Stimulated activated CD4-positive, alpha-beta T cell treated with anti-CD3 and anti-CD28 coated beads, TNF-alpha, amount 100 ng/mL, for 4 hours (primary cell): Measurements from ENCODE around the gene NKAPL.

Experiments used
- DNase-seq, 3 experiments: peaks; one replicate each; pipeline ENCODE4 v3.0.0-alpha.2; 2020; ENCODE audit warnings: low read depth in 3 of 3

The NKAPL gene

GRCh38 chr6:28258877-28259777, at the start of gene NKAPL:
TSS of gene NKAPL (plus strand) at chr6:28259297. CDS start at chr6:28259372, 75 bp downstream.
- DNase-seq: peak in 2 of 3 experiments; percentile 40 to 52

- DNase-seq: no peak
Observed at GRCh38 chr6:28209753-28210535, 49.2 kb upstream of the NKAPL start.

DNA sequence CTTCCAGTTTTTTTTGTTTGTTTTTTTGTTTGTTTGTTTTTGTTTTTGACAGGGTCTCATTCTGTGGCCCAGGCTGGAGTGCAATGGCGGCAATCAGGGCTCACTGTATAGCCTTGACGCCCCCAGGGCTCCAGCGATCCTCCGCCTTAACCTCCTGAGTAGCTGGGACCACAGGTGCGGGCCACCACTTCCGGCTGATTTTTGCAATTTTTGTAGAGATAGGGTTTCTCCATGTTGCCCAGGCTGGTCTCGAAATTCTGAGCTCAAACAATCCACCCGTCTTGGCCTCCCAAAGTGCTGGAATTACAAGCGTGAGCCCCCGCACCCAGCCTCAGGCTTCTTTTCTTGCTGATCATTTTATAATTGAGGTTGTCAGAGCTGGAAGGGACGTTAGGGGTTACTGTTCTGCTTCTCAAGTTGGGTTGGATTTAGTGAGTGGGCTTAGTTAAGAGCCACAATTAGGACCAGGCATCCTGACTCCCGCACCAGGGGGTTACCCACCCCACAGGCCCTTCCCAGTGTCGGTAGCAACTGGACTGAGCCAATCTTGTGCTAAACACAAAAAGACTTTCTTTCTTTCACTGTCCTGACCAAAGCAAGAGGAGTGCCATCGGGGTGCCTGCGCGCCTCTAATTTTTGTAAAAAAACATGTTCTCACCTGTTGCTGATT, 47.1 kb upstream of the NKAPL start:
- DNase-seq: no peak

DNA sequence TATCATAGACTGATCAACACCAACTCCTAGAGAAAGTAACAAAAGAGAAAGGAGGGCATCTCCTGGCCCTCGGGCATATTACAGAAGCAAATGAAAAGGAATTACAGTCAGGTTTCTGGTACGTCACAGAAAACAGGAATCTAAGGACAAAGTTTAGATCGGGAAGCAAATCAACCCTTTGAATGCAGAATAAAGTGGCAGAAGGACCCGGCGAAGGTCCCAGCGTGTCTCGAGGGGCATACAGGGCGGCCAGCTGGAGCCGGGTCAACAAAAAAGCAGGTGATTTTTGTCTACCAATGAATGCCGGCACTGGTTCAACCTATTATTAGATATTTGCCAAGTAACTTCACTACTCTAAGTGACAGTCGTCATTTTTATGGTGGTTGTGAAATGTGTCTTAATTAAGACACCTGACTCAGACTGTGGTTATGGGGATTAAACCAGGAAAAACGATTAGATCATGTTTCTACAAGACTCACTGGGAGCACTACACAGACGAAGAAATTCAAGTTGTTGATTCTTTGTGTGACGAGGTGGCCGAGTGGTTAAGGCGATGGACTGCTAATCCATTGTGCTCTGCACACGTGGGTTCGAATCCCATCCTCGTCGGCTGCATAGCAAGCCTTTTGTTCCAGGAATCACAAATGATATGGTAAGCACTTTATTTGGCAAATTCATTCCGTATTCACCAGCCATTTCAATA, 46.4 kb upstream of the NKAPL start:
- DNase-seq: no peak

- no peak for DNase-seq
Observed at GRCh38 chr6:28213213-28213523, 45.9 kb upstream of the NKAPL start.

- DNase-seq: no peak
Observed at GRCh38 chr6:28215425-28215824, 43.7 kb upstream of the NKAPL start.

- no peak for DNase-seq
Observed at GRCh38 chr6:28217890-28218289, 41.2 kb upstream of the NKAPL start.

GRCh38 chr6:28218312-28219248, 40.5 kb upstream of the NKAPL start:
- DNase-seq: no peak

DNA sequence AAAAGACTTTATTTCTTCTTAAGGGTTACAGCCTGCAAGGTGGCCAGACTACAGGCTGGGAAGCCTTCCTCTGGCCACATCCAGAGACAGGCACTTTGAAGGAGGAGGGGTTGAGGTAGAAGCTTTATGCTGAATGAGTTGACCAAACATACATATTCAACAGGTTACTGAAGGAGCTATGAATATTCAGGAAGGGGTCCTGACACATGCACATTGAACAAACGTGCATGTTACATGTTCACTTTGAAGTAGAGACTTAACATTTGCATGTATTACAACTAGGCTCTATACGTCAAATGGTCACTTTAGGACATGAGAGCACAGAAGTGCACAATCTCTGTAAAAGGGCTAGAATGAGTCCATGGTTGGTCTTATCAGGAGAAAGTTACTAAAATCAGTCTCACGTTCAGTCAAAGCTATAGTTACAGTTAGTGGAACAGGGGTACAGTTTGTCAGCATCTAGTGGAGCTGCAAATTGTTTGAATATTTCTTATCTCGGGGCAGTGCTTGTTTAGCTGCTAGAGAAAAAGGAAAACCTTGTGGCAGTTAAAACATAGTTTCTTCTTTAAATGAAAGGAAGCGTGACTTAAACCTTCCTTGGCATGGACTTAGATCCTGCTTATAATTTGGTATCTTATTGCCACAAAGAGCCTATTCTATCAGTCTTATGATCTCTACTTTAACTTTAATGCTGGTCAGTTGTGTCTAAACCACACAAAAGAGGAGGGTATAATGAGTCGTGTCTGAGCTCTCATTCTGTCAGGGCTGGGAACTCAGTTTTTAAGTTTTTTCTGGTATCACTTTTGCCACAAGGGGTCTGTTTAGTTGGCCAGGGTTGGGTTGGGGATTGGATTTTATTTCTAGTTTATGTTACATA, 38.6 kb upstream of the NKAPL start:
- no peak for DNase-seq

DNA sequence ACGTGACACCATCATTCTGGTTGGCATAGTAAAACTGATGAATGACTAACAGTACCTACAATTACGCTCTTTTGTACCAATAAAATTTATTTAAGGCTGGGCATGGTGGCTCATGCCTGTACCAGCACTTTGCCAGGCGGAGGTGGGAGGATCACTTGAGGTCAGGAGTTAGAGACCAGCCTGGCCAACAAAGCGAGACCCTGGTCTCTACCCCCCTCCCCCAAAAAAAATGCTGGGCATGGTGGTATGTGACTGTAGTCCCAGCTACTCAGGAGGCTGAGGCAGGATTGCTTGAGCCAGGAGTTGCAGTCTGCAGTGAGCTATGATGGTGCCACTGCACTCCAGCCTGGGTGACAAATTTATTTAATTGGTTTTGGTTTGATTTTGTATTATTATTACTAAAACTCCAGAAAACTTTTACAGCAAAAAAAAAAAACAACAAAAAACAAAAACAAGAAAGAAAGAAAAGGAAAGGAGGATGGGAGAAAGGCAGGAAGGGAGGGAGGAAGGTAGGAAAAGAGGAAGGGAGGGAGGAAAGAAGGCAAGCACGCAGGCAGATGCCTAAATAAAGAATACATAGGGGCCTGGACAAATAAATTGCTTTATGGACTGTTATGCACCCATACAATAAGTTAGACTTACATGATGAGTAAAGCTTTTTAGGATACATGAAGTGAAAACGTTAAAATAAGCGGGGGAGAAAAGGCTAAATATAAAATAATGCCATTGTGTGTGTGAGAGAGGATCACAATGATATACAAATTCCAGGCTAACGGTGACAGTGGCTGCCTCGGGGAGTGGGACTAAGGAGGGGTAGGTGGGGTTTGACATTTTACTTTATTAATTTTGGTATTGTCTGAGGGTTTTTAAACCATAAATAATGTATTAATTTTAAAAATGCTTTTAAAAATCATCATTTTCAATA, 34.7 kb upstream of the NKAPL start:
- DNase-seq: no peak

DNA sequence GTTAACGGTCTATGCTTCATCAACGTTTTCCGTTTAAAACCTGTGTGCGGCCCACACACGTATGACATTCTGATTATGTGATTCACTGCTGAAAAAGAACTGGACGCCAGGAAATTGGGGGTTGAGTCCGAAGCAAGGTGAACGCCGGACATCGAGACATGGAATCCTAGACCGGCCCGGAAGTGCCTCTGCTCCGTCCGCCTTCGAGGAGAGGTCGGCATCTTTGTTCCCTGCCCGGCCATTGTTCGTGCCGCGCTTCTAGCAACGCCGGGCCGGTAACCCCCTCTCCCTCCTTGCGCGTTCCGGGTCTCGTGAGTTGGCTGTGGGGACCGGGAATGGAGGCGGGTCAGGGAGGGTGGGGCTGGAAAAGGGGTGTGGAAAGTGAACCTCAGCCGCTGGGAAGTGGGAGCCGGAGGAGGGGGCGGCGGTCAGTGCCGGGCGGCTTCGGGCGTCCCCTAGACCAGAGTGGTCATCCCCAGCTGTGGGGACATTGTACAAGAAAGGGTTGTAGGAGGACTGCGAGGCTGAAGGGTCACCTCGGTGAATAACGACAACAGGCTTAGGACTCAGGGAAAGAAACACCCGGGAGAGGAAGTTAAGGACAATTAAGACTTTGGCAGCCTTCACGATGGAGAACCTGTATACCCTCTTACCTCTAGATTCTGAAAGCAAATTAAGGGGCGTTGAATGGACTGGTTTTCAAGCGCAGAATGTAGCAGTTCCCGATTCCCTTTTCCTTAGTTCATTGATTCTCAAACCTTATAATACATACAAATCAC, 33.9 kb upstream of the NKAPL start, which contains the start of gene ZSCAN9:
Gene ZSCAN9, plus strand, starts transcription at position 220 of the 779 bp plus-strand sequence. CDS start 1,810 bp downstream, outside the sequence.
- DNase-seq: no peak

- DNase-seq: no peak
Observed at GRCh38 chr6:28226460-28226859, 32.6 kb upstream of the NKAPL start.

GRCh38 chr6:28232785-28233184, 26.3 kb upstream of the NKAPL start:
- no peak for DNase-seq

GRCh38 chr6:28235912-28236452, 23.1 kb upstream of the NKAPL start:
- no peak for DNase-seq

DNA sequence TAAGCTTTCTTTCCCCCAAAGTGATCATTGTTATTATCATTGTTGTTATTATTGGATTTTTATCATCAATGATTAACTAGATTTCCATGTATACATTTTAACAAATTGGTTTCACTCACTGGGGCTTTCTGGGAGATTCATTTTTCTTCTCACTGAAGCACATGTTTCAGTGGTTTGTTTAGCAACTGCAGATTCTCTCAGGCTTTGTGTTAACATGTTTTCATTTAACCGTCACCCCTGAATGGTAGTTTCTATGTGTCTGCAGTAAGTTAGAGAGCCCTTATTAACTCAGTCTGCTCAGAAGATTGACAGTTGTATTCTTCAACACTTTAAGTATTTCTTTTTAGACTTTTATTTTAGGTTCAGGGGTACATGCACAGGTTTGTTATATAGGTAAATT, 19.5 kb upstream of the NKAPL start:
- no peak for DNase-seq

GRCh38 chr6:28240471-28240870, 18.6 kb upstream of the NKAPL start:
- DNase-seq: no peak

DNA sequence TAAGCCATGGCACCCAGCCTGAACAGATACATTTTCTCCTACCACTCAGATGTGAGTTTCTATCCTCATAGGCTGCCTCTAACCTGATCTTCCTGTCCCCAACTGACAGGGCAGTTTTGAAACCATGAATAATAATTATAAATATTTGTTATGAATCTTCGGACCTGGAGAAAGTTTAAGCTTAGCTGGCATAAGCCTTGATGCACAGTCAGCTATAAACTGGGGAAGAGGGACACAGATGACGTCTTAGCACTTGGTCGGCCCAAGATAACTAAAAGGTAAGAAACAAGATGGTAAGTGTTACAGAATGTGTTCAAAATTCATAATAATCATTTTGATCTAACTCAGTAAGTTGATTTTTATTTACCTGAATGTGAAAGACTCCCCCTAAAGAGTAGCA, 15.2 kb upstream of the NKAPL start:
- no peak for DNase-seq
